GM12878 (cell line): ENCODE results near the gene REL. TPM values are rescaled to one million over a fixed set of nuclear protein-coding genes. Genes with fewer than 3 reads are reported as not detected.

ENCODE experiments used
- ATAC-seq: fragments of 200-7000 bp; cut with Tn5 transposase; 3 replicates; pipeline ENCODE4 v1.9.1; 2020; ENCODE audit warnings: mild to moderate bottlenecking, moderate library complexity
- BruUV-seq: library from RNA; stranded (reverse); fragments of 400-500 nt; replicated peaks from 2 replicates; lab custom pipeline; 2021; lab: Mats Ljungman, UMichigan
- CTCF ChIA-PET: fragments of 300-600 bp; sonication (Branson Sonifier 250); formaldehyde crosslinking; extraction: SDS; loops from one replicate; lab custom pipeline; 2021; ENCODE audit warnings: inconsistent platforms; lab: Yijun Ruan, JAX
- POLR2A ChIA-PET: fragments of 350-600 bp; formaldehyde crosslinking; extraction: SDS; loops from one replicate; lab custom pipeline; 2021; ENCODE audit warnings: inconsistent platforms; lab: Charles Lee
- RAD21 ChIA-PET: fragments of 300-600 bp; sonication (Branson Sonifier 250); formaldehyde crosslinking; loops from one replicate; lab custom pipeline; 2023; ENCODE audit warnings: antibody characterized with exemption; ENCODE audit not compliant: unreplicated experiment; lab: Charles Lee
- SMC1A ChIA-PET: fragments of 300-600 bp; sonication (Branson Sonifier 250); formaldehyde crosslinking; loops from one replicate; lab custom pipeline; 2023; ENCODE audit not compliant: unreplicated experiment, uncharacterized antibody; lab: Charles Lee
- DNase-seq: peaks from one replicate; pipeline ENCODE4 v3.0.0-alpha.2; 2011; ENCODE audit warnings: low read depth, low spot score
- FAIRE-seq: peaks from 3 replicates; lab custom pipeline; 2011; peaks lifted over from hg19 to GRCh38; lab: Jason Lieb, UNC
- H2AFZ ChIP-seq: 2 replicates; pipeline ENCODE4 v1.6.0; 2011; ENCODE audit warnings: low read depth, low read length, control low read depth; ENCODE audit not compliant: control insufficient read depth
- H3K27ac ChIP-seq: 2 replicates; pipeline ENCODE4 v1.5.1; 2011; ENCODE audit warnings: control low read depth; ENCODE audit not compliant: control insufficient read depth, insufficient read depth
- H3K27me3 ChIP-seq, 2 experiments: replicated peaks in 1 of 2; 2 replicates each; pipeline versions ENCODE4 v1.6.0 to v1.6.1; 2011; ENCODE audit warnings: low read length in 1 of 2; ENCODE audit not compliant: control insufficient read depth in 2 of 2, insufficient read depth in 2 of 2
- H3K36me3 ChIP-seq, 2 experiments: 2 replicates each; pipeline ENCODE4 v1.5.1; 2011; ENCODE audit warnings: low read length in 1 of 2; ENCODE audit not compliant: control insufficient read depth in 2 of 2, insufficient read depth in 2 of 2
- H3K4me1 ChIP-seq: 2 replicates; pipeline ENCODE4 v1.6.1; 2011; ENCODE audit warnings: mild to moderate bottlenecking, low read length, moderate library complexity, mixed read lengths; ENCODE audit not compliant: control insufficient read depth, insufficient read depth
- H3K4me2 ChIP-seq: 2 replicates; pipeline ENCODE4 v1.6.0; 2011; ENCODE audit warnings: control low read depth; ENCODE audit not compliant: control insufficient read depth, insufficient read depth
- H3K4me3 ChIP-seq: fragments of 200-600 bp; sonication (generic); 2 replicates; pipeline ENCODE4 v1.5.1; 2016
- H3K79me2 ChIP-seq: 2 replicates; pipeline ENCODE4 v1.6.0; 2011; ENCODE audit warnings: low read length; ENCODE audit not compliant: control insufficient read depth, insufficient read depth
- H3K9ac ChIP-seq: 2 replicates; pipeline ENCODE4 v1.8.0; 2011; ENCODE audit warnings: low read length, control low read depth, mixed read lengths; ENCODE audit not compliant: control insufficient read depth, insufficient read depth
- H3K9me3 ChIP-seq: replicated peaks from 3 replicates; pipeline ENCODE4 v1.5.1; 2011; ENCODE audit warnings: mild to moderate bottlenecking, low read length; ENCODE audit not compliant: control insufficient read depth, insufficient read depth
- H4K20me1 ChIP-seq: 2 replicates; pipeline ENCODE4 v1.6.0; 2011; ENCODE audit not compliant: control insufficient read depth, insufficient read depth
- ATF7 ChIP-seq: fragments of 450-650 bp; IDR thresholded peaks from 2 replicates; pipeline ENCODE4 v1.6.1; 2016; ENCODE audit warnings: low read depth, mild to moderate bottlenecking
- BHLHE40 ChIP-seq, 2 experiments: fragments of 450-650 bp in 1 of 2; IDR thresholded peaks; 2 replicates each; pipeline ENCODE4 v1.6.1; 2011 to 2017; ENCODE audit warnings: low read depth in 2 of 2, borderline replicate concordance in 1 of 2, improper control_type of control experiment in 1 of 2, low read length in 1 of 2, mild to moderate bottlenecking in 1 of 2
- CBFB ChIP-seq: IDR thresholded peaks from 2 replicates; pipeline ENCODE4 v1.6.1; 2016; ENCODE audit warnings: antibody characterized with exemption, low read depth
- CREB1 ChIP-seq: IDR thresholded peaks from 2 replicates; pipeline ENCODE4 v1.6.1; 2012; ENCODE audit warnings: low read depth, mild to moderate bottlenecking, inconsistent platforms
- EP300 ChIP-seq, 2 experiments: fragments of 150-350 bp in 1 of 2; IDR thresholded peaks; 2 replicates each; pipeline ENCODE4 v1.6.1; 2011 to 2012; ENCODE audit warnings: low read depth in 2 of 2, low read length in 2 of 2, borderline replicate concordance in 1 of 2, improper control_type of control experiment in 1 of 2, inconsistent platforms in 1 of 2; ENCODE audit not compliant: control insufficient read depth in 1 of 2
- HDGF ChIP-seq: fragments of 450-650 bp; IDR thresholded peaks from 2 replicates; pipeline ENCODE4 v1.6.1; 2016; ENCODE audit warnings: antibody characterized with exemption
- IKZF1 ChIP-seq: fragments of 450-650 bp; conservative IDR thresholded peaks from 2 replicates; pipeline ENCODE4 v1.6.1; 2017; ENCODE audit warnings: antibody characterized with exemption, mild to moderate bottlenecking
- IKZF2 ChIP-seq, 2 experiments: fragments of 450-650 bp; IDR thresholded peaks; 2 replicates each; pipeline ENCODE4 v1.6.1; 2017; ENCODE audit warnings: mild to moderate bottlenecking in 2 of 2, moderate library complexity in 2 of 2
- MEF2A ChIP-seq: IDR thresholded peaks from 2 replicates; pipeline ENCODE4 v1.6.1; 2011; ENCODE audit warnings: low read depth, mild to moderate bottlenecking, low read length, moderate library complexity; ENCODE audit not compliant: insufficient read depth
- MTA3 ChIP-seq: IDR thresholded peaks from 2 replicates; pipeline ENCODE4 v1.6.1; 2012; ENCODE audit warnings: low read length, inconsistent platforms, borderline replicate concordance
- RCOR1 ChIP-seq: conservative IDR thresholded peaks from 2 replicates; pipeline ENCODE4 v1.6.1; 2012; ENCODE audit warnings: low read depth, low read length, improper control_type of control experiment
- RELB ChIP-seq: fragments of 450-650 bp; IDR thresholded peaks from 2 replicates; pipeline ENCODE4 v1.6.1; 2017; ENCODE audit warnings: low read depth, mild to moderate bottlenecking, moderate library complexity
- RUNX3 ChIP-seq: IDR thresholded peaks from 2 replicates; pipeline ENCODE4 v1.6.1; 2012; ENCODE audit warnings: low read length, inconsistent platforms
- SKIL ChIP-seq: fragments of 450-650 bp; IDR thresholded peaks from 2 replicates; pipeline ENCODE4 v1.6.1; 2017; ENCODE audit warnings: mild to moderate bottlenecking, low read depth, inconsistent platforms; ENCODE audit not compliant: poor library complexity, severe bottlenecking
- TBL1XR1 ChIP-seq: IDR thresholded peaks from 2 replicates; pipeline ENCODE4 v1.6.1; 2012; ENCODE audit warnings: low read depth, low read length, improper control_type of control experiment
- YY1 ChIP-seq: IDR thresholded peaks from 2 replicates; pipeline ENCODE4 v1.6.1; 2011; ENCODE audit warnings: low read depth, mild to moderate bottlenecking, low read length
- ZBTB33 ChIP-seq: fragments of 450-650 bp; IDR thresholded peaks from 2 replicates; pipeline ENCODE4 v1.6.1; 2017; ENCODE audit warnings: mild to moderate bottlenecking
- ZNF384 ChIP-seq: IDR thresholded peaks from 2 replicates; pipeline ENCODE4 v1.6.1; 2012; ENCODE audit warnings: low read depth, mild to moderate bottlenecking, low read length, improper control_type of control experiment, borderline replicate concordance
- WGBS: methylation state at CpG from one replicate; pipeline ENCODE4 v1.1.6; 2016; ENCODE audit warnings: low lambda C conversion rate; ENCODE audit not compliant: insufficient replicate concordance, insufficient coverage; ENCODE audit errors: missing lambda C conversion rate; 5-methylcytosine and 5-hydroxymethylcytosine counted together
- in situ Hi-C: fragments of 300-500 bp; cut with MboI; formaldehyde crosslinking; loops from 9 replicates; pipeline ENCODE4 v1.14.3; 2018; ENCODE audit warnings: mixed read lengths
- intact Hi-C: fragments of 100-400 bp; cut with micrococcal nuclease; formaldehyde crosslinking; loops from one replicate; pipeline ENCODE4 v1.14.2; 2022; ENCODE audit not compliant: unreplicated experiment
- polyA plus RNA-seq, 11 experiments: library from polyadenylated mRNA; depleted of rRNA in 4 of 11; unstranded in 6 of 11; stranded (reverse) in 5 of 11; fragments of >200 nt; fragmentation: Nextera tagmentation in 4 of 11; fragmentation: Illumina TruSeq in 1 of 11; extraction: Ambion mirVana in 4 of 11; extraction: Trizol in 1 of 11; gene quantifications; 1 replicate in 1 of 11; 2 replicates in 10 of 11; pipeline versions ENCODE4 v1.2.1 to v1.2.3, GENCODE V29; 2011 to 2016; ENCODE audit warnings: inconsistent platforms in 2 of 11, missing spikeins in 2 of 11, low read depth in 1 of 11
- total RNA-seq, 4 experiments: library from RNA; depleted of rRNA in 3 of 4; stranded (reverse); fragments of >200 nt in 3 of 4; fragmentation: Illumina TruSeq in 1 of 4; extraction: Trizol in 1 of 4; gene quantifications; 2 replicates each; pipeline versions ENCODE4 v1.2.1 to v1.2.3, GENCODE V29; 2013 to 2021

The REL gene
- total and polyA plus RNA-seq, 10 of the 15 experiments (the other 5 are each of a cell fraction or from before 2014, with no cell fraction given) = 6.3 to 52.4 (median 26.6) TPM

GRCh38 chr2:60837123-60837522, 44.3 kb upstream of the REL start:
- BruUV-seq = no TSS peak
- CTCF ChIA-PET = interaction anchor here (0.6 to 2.8 kb wide), 5 partner anchors 19 to 43 kb away, joined by 3 to 14 read pairs (median 4); no protein-coding TSS in a partner anchor
- Histone ChIP-seq H3K9ac (no peak overlapping the region), H2AFZ (no peak overlapping the region), H3K9me3 (no peaks in the 10 kb centered on the region), H3K79me2 (no peaks in the 10 kb centered on the region), H3K4me2 (peak overlapping the region; percentile 65), H3K36me3 (no peaks in the 10 kb centered on the region), H3K27ac (peak overlapping the region; percentile 74), H4K20me1 (no peaks in the 10 kb centered on the region), H3K4me3 (peak overlapping the region; percentile 39; the same call in 1 of the 2 replicates), H3K27me3 (no peaks in the 10 kb centered on the region), H3K4me1 (peaks cover 95% of the 10 kb centered on the region)
- RAD21 ChIA-PET = interaction anchor here (1.2 to 5.5 kb wide), 6 partner anchors 19 to 129 kb away, joined by 3 to 78 read pairs (median 12); partner anchors contain the start of gene REL
- ATAC-seq = peak; percentile 20
- SMC1A ChIA-PET = interaction anchor here (0.6 to 6.7 kb wide), 16 partner anchors 9 to 689 kb away, joined by 3 to 112 read pairs (median 4); partner anchors contain the start of gene REL
- POLR2A ChIA-PET = interaction anchor here (0.8 to 4.3 kb wide), 7 partner anchors 9 to 533 kb away, joined by 3 to 38 read pairs (median 5); partner anchors contain the start of gene REL
- WGBS = 0% methylated on average over 1 of the region's 1 CpG
- no peak for FAIRE-seq
- in situ Hi-C loops (no loop called here), intact Hi-C loops (no loop called here)
- DNase-seq = peak; percentile 80
- TF ChIP-seq EP300 (IDR thresholded peaks at IDR 0.05; ENCODE audit: borderline replicate concordance in 1 of 2, control insufficient read depth in 1 of 2, low read depth in 2 of 2, low read length in 2 of 2) = peak in 1 of 2 experiments; percentile 71; a peak in 2 of 4 replicates
- no peak for TF ChIP-seq ZBTB33
- peak; percentile 80; the same call in 1 of the 2 replicates for TF ChIP-seq MTA3
- 0 out of 2 replicates have a peak, but pooled peaks have one; percentile 27 for TF ChIP-seq RCOR1
- TF ChIP-seq ZNF384 = peak; percentile 72; the same call in 1 of the 2 replicates
- 0 out of 2 replicates have a peak, but pooled peaks have one; percentile 11 for TF ChIP-seq CREB1
- no peak for TF ChIP-seq HDGF
- peak; percentile 59 to 62; a peak in 2 of 4 replicates for TF ChIP-seq IKZF2 (IDR thresholded peaks at IDR 0.05)
- TF ChIP-seq IKZF1 = no peak; the same call in 1 of the 2 replicates
- peak; percentile 52; the same call in 1 of the 2 replicates for TF ChIP-seq RELB
- TF ChIP-seq RUNX3 = peak; percentile 90
- TF ChIP-seq MEF2A = peak; percentile 84
- 0 out of 2 replicates have a peak, but pooled peaks have one; percentile 11 for TF ChIP-seq ATF7
- peak; percentile 58 for TF ChIP-seq SKIL
- TF ChIP-seq CBFB = 0 out of 2 replicates have a peak, but pooled peaks have one; percentile 26
- TF ChIP-seq TBL1XR1 = peak; percentile 88; the same call in 1 of the 2 replicates
- peak in 1 of 2 experiments; percentile 45; a peak in 1 of 4 replicates for TF ChIP-seq BHLHE40 (IDR thresholded peaks at IDR 0.05; ENCODE audit: borderline replicate concordance in 1 of 2, low read depth in 2 of 2, low read length in 1 of 2)
- TF ChIP-seq YY1 = 0 out of 2 replicates have a peak, but pooled peaks have one; percentile 34
